HG03045 (cell line): Measurements from ENCODE around the gene NRG2.

ENCODE experiments used
- ATAC-seq: cut with Tn5 transposase; IDR thresholded peaks from one replicate; pipeline ENCODE4 v1.9.1; 2021; ENCODE audit warnings: mild to moderate bottlenecking, moderate library complexity; ENCODE audit not compliant: unreplicated experiment

NRG2 gene

GRCh38 chr5:139910901-139911300 is 132.2 kb downstream of the NRG2 start:
- ATAC-seq: no peak

- no peak for ATAC-seq
Observed at GRCh38 chr5:139910036-139910435, 133.1 kb downstream of the NRG2 start.

GRCh38 chr5:139908749-139909148 is 134.3 kb downstream of the NRG2 start:
- ATAC-seq: no peak

GRCh38 chr5:139906661-139907060 is 136.4 kb downstream of the NRG2 start:
- ATAC-seq: no peak

GRCh38 chr5:139904816-139905661 is 138.1 kb downstream of the NRG2 start:
- no peak for ATAC-seq

- no peak for ATAC-seq
Observed at GRCh38 chr5:139904566-139904815, 138.6 kb downstream of the NRG2 start.

- no peak for ATAC-seq
Observed at GRCh38 chr5:139903795-139904565, 139.1 kb downstream of the NRG2 start.

- no peak for ATAC-seq
Observed at GRCh38 chr5:139903450-139903794, 139.7 kb downstream of the NRG2 start.

GRCh38 chr5:139901986-139902385 is 141.1 kb downstream of the NRG2 start:
- ATAC-seq: no peak

GRCh38 chr5:139901251-139901575 is 141.9 kb downstream of the NRG2 start:
- no peak for ATAC-seq

GRCh38 chr5:139900546-139901250 is 142.4 kb downstream of the NRG2 start:
- no peak for ATAC-seq

GRCh38 chr5:139898981-139899380 is 144.1 kb downstream of the NRG2 start:
- ATAC-seq: no peak

GRCh38 chr5:139897982-139898381 is 145.1 kb downstream of the NRG2 start:
- ATAC-seq: no peak

- ATAC-seq: no peak
Observed at GRCh38 chr5:139897342-139897741, 145.8 kb downstream of the NRG2 start.

GRCh38 chr5:139896718-139897117 is 146.4 kb downstream of the NRG2 start:
- ATAC-seq: no peak

- no peak for ATAC-seq
Observed at GRCh38 chr5:139895647-139896046, 147.5 kb downstream of the NRG2 start.

GRCh38 chr5:139895046-139895445 is 148.1 kb downstream of the NRG2 start:
- ATAC-seq: no peak

GRCh38 chr5:139893873-139894272 is 149.2 kb downstream of the NRG2 start:
- no peak for ATAC-seq

GRCh38 chr5:139889410-139889809 is 153.7 kb downstream of the NRG2 start:
- ATAC-seq: no peak

GRCh38 chr5:139888370-139888769 is 154.7 kb downstream of the NRG2 start:
- no peak for ATAC-seq

GRCh38 chr5:139886213-139886612 is 156.9 kb downstream of the NRG2 start:
- no peak for ATAC-seq

GRCh38 chr5:139885857-139886208 is 157.3 kb downstream of the NRG2 start:
- ATAC-seq: no peak
